H1 (cell line): ENCODE measurements around the gene CD180.

Source experiments
- CEBPB ChIP-seq: IDR thresholded peaks from 2 replicates; pipeline ENCODE4 v1.6.1; 2012; ENCODE audit warnings: low read depth, low read length
- EZH2 ChIP-seq: fragments of 200-600 bp; sonication (generic); IDR thresholded peaks from 2 replicates; pipeline ENCODE4 v1.7.1; 2012; ENCODE audit warnings: low read depth, mild to moderate bottlenecking, moderate library complexity, low read length, inconsistent platforms; ENCODE audit not compliant: severe bottlenecking
- GTF2F1 ChIP-seq: IDR thresholded peaks from 2 replicates; pipeline ENCODE4 v1.6.1; 2012; ENCODE audit warnings: low read depth, low read length, improper control_type of control experiment, borderline replicate concordance
- KDM1A ChIP-seq: fragments of 200-600, 300-600 bp; sonication (generic); IDR thresholded peaks from 2 replicates; pipeline ENCODE4 v1.7.1; 2016; ENCODE audit warnings: mild to moderate bottlenecking, low read length, borderline replicate concordance
- MAFK ChIP-seq: IDR thresholded peaks from 2 replicates; pipeline ENCODE4 v1.6.1; 2012; ENCODE audit warnings: low read depth, mild to moderate bottlenecking, improper control_type of control experiment, low read length
- POLR2A ChIP-seq, 2 experiments: IDR thresholded peaks; 1 replicate in 1 of 2; 2 replicates in 1 of 2; pipeline ENCODE4 v1.6.1; 2011; ENCODE audit warnings: low read depth in 2 of 2, low read length in 2 of 2, mild to moderate bottlenecking in 2 of 2; ENCODE audit errors: control extremely low read depth in 1 of 2
- POLR2AphosphoS5 ChIP-seq: IDR thresholded peaks from 2 replicates; pipeline ENCODE4 v1.6.1; 2011; ENCODE audit warnings: low read depth, low read length
- RAD21 ChIP-seq, 2 experiments: IDR thresholded peaks in 1 of 2; conservative IDR thresholded peaks in 1 of 2; 2 replicates each; pipeline ENCODE4 v1.6.1; 2011; ENCODE audit warnings: low read depth in 2 of 2, low read length in 2 of 2, improper control_type of control experiment in 1 of 2, inconsistent platforms in 1 of 2, mild to moderate bottlenecking in 1 of 2, moderate library complexity in 1 of 2
- ZNF274 ChIP-seq: IDR thresholded peaks from 2 replicates; pipeline ENCODE4 v1.7.0; 2012; ENCODE audit warnings: low read length, borderline replicate concordance; ENCODE audit errors: extremely low read depth
- TF ChIP-seq, protein P1 (sequence below), 3 experiments: IDR thresholded peaks; 1 replicate in 2 of 3; 2 replicates in 1 of 3; pipeline versions ENCODE4 v1.5.1 to v1.6.1; 2011; ENCODE audit warnings: low read length in 3 of 3, mild to moderate bottlenecking in 3 of 3, inconsistent platforms in 2 of 3, low read depth in 1 of 3, moderate library complexity in 1 of 3; ENCODE audit not compliant: insufficient read depth in 1 of 3; ENCODE audit errors: control extremely low read depth in 1 of 3
- TF ChIP-seq, protein P2 (sequence below): IDR thresholded peaks from 2 replicates; pipeline ENCODE4 v1.6.1; 2011; ENCODE audit warnings: low read length, improper control_type of control experiment

DNA sequence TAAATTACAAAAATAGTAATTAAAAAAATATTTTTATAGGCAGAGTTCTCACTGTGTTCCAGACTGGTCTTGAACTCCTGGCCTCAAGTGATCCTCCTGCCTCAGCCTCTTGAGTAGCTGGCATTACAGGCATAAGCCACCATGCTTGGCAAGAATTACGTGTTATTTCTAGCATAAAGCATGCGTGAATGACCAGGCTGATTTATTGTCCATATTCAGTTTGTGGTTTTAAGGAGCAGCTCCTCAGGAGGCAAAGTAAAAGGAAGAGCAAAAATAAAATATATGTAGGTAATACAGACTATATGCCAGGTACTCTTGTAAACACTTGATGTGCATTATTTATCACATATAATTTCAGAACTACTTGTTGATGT is 7.1 kb upstream of the CD180 start:
- TF ChIP-seq POLR2A (IDR thresholded peaks at IDR 0.05; ENCODE audit: control extremely low read depth in 1 of 2, low read depth in 2 of 2, low read length in 2 of 2), result no peak
- TF ChIP-seq, protein P1, sequence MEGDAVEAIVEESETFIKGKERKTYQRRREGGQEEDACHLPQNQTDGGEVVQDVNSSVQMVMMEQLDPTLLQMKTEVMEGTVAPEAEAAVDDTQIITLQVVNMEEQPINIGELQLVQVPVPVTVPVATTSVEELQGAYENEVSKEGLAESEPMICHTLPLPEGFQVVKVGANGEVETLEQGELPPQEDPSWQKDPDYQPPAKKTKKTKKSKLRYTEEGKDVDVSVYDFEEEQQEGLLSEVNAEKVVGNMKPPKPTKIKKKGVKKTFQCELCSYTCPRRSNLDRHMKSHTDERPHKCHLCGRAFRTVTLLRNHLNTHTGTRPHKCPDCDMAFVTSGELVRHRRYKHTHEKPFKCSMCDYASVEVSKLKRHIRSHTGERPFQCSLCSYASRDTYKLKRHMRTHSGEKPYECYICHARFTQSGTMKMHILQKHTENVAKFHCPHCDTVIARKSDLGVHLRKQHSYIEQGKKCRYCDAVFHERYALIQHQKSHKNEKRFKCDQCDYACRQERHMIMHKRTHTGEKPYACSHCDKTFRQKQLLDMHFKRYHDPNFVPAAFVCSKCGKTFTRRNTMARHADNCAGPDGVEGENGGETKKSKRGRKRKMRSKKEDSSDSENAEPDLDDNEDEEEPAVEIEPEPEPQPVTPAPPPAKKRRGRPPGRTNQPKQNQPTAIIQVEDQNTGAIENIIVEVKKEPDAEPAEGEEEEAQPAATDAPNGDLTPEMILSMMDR (IDR thresholded peaks at IDR 0.05; ENCODE audit: control extremely low read depth in 1 of 3, insufficient read depth in 1 of 3, low read depth in 1 of 3, low read length in 3 of 3), result no peak
- no peak for TF ChIP-seq RAD21 (IDR thresholded peaks at IDR 0.05 in 1 of 2, conservative IDR thresholded peaks at IDR 0.05 in 1 of 2; ENCODE audit: low read depth in 2 of 2, low read length in 2 of 2)
- TF ChIP-seq, protein P2, sequence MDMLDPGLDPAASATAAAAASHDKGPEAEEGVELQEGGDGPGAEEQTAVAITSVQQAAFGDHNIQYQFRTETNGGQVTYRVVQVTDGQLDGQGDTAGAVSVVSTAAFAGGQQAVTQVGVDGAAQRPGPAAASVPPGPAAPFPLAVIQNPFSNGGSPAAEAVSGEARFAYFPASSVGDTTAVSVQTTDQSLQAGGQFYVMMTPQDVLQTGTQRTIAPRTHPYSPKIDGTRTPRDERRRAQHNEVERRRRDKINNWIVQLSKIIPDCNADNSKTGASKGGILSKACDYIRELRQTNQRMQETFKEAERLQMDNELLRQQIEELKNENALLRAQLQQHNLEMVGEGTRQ, result no peak
- no peak for TF ChIP-seq POLR2AphosphoS5
- no peak for TF ChIP-seq EZH2
- no peak for TF ChIP-seq GTF2F1
- no peak for TF ChIP-seq KDM1A
- no peak for TF ChIP-seq MAFK
- TF ChIP-seq ZNF274, result no peak
- no peak for TF ChIP-seq CEBPB
